NCI-H1048 (cell line): Measurements from ENCODE around the gene CNIH2.

Source experiments
- DNase-seq: peaks from one replicate; lab custom pipeline; 2025; lab: John Stamatoyannopoulos, UW

CNIH2 gene

DNA sequence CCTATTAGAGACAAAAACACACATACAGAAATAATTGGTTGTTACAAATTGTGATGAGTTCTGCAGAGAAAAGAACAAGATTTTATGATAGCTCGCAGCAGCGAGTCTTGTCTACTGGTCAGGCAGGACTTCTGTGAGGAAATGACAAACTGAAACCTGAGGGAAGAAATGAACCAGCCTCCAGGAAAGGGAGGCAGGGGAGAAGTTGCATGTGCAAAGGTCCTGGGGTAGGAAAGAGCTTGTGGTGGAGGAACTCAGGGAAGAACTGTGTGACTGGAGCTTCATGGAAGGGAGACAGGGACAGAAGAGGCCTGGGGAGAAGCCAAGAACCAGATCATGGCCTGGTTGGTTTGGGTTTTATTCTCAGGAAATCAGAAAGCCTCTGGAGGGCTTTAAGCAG is 18.8 kb upstream of the CNIH2 start:
- DNase-seq: no peak

DNA sequence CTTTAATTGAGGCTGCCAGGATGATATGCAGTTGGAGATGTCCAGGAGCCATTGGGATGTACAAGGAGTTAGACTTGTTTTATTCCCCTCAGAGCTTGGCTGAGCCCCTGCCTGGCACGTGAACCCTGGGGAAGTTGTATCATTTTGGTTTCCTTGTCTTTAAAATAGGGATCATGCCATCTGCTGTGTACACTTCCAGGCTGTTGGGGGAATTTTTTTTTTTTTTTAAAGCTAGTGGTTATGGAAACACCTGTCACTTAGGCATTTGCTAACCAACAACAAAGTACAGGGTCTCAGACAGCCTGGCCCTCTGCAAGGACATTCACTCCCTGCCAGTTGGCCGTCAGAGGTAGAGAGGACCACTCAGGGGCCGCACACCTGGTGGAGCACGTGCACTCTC is 18.0 kb upstream of the CNIH2 start:
- no peak for DNase-seq

DNA sequence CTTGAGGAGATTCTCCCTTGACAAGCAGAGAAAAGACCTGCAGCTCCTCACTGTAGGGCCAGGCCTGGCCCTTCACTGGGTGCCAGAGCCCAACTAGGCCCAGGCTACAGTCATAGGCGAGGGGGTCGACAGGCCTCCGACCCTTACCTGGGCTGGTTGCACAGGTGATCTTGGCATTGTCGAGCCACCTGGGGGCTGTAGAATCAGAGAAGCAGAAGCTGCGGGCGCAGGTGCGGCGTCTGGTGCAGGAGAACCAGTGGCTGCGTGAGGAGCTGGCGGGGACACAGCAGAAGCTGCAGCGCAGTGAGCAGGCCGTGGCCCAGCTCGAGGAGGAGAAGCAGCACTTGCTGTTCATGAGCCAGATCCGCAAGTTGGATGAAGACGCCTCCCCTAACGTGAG is 16.4 kb upstream of the CNIH2 start:
- DNase-seq: no peak

DNA sequence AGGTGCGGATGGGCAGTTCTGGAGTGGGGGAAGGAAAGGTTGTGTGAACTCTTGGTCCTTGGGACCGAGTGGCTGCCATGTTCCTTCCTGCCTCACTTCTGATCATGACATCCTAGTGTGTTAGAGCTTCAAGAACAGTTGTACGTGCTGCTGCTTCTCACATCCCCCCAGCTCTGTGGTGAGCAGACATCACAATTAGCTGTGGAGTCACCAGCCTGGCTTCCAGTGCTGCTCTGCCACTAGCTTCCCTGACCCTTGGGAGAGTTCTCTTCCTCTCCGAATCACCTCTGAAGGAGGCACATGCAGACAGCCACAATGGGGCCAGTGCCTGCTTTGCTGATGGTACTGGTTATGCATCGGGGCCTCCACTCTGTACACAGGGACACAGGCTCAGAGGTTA is 15.8 kb upstream of the CNIH2 start:
- no peak for DNase-seq

- DNase-seq: no peak
Measured at GRCh38 chr11:66262696-66263095, 15.3 kb upstream of the CNIH2 start.

DNA sequence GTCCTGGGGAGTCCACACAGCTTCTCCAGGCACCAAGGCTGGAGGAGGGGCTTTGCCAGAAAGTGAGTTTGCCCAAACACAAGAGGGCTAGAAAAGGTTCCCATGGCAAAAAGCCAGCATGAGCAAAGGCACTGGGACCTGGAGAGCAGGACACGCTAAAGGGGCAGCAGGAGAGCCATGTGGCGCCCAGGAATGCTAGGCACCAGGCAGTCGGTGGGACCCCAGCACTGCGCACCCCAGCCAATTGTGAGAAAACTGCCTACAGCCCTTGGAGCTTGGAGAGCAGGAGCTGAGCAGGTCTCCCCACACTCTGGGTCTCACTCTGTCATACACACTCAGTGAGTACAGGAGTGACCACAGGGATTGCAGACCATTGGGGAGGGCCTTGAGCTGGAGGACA is 14.7 kb upstream of the CNIH2 start:
- DNase-seq: no peak

DNA sequence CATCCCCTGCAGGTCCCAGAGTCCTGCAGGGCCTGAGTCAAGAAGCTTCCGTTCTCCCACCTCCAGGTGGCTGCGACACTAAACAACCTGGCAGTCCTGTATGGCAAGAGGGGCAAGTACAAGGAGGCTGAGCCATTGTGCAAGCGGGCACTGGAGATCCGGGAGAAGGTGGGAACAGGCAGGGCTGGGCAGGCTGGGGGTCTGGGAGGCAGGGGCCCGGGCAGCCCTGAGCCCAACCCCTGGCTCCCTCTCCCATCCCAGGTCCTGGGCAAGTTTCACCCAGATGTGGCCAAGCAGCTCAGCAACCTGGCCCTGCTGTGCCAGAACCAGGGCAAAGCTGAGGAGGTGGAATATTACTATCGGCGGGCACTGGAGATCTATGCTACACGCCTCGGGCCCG is 14.2 kb upstream of the CNIH2 start:
- no peak for DNase-seq

- DNase-seq: no peak
Measured at GRCh38 chr11:66264383-66264782, 13.6 kb upstream of the CNIH2 start.

DNA sequence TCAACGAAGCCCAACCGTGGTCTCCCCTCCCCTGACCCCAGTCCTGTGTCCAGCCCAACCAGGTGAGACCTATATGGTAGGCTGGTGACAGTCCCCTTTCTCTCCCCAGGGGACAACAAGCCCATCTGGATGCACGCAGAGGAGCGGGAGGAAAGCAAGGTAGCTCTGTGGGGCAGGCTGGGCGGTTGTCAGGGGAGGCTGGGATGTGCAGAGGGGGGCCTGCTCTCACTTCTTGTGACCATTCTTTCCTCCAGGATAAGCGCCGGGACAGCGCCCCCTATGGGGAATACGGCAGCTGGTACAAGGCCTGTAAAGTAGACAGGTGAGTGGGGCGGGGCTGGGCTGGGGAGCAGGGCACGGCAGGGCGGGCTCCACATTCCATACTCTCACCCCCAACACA is 13.1 kb upstream of the CNIH2 start:
- DNase-seq: no peak

GRCh38 chr11:66265531-66266377 is 12.2 kb upstream of the CNIH2 start:
- no peak for DNase-seq

DNA sequence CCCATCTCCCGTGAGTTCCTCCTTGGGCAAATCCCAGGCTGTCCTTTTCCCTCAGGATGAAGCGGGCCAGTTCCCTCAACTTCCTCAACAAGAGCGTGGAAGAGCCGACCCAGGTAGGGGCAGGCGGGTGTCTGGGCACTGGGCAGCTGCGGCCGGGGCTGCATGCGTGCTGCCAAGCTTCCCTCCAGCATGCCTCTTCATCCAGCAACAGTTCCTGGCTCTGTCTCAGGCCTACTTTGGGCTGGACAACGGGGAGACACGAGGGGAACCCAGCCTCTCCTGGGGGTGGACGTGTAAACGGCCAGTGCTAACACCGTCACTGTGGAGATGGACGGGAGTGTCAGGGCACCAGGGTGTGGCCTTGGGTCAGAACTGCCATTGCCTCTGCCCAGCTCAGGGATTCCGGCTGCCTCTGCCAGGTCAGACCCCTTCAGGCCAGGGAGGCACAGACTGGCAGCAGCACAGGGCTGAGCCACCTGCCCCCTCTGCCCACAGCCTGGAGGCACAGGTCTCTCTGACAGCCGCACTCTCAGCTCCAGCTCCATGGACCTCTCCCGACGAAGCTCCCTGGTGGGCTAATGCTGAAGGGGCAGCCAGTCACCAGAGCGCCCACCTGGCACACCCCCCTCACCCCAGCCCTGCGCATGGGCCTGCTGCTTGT is 11.5 kb upstream of the CNIH2 start:
- DNase-seq: no peak

- no peak for DNase-seq
Measured at GRCh38 chr11:66267039-66267378, 11.0 kb upstream of the CNIH2 start.

DNA sequence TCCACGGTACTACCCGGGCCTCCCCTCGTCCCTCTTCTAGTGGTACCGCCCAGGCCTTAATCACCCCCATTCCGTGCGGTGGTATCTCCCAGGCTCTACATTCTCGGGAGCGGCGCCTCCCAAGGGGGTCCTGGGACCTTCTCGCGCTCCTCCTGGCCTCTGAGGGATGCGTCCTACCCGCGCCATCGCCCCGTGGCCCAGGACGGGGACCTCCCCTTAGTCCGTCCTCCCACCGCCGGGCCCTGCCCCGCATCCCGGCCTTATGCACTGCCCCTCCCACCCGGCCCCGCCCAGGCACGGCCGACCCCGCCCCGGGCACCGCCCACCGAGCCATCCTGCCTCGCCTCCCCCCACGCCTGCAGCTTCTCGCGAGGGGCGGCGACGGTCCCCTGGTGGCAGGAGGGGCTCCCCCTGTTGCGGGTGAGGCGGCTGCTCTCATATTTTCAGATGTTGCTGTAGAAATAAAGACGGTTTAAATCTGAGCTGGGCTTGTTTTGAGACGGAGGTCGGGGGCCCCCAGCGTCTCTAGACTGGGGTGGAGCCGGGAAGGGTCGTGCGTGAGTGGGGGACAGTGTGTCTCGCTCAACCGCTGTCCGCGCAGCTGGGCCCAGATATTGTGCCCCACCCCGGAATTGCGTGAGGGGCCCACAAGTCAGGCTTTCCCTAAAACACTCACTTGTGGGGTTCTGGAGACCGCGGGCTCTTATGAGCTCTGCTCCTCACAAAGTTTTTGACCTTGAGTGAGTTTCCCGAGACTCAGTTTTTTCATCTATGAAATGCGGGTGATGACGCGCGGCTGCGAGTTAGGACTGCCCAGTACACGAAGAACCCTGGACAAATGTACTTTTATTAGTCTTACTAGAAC is 10.4 kb upstream of the CNIH2 start:
- peak; percentile 53 for DNase-seq

DNA sequence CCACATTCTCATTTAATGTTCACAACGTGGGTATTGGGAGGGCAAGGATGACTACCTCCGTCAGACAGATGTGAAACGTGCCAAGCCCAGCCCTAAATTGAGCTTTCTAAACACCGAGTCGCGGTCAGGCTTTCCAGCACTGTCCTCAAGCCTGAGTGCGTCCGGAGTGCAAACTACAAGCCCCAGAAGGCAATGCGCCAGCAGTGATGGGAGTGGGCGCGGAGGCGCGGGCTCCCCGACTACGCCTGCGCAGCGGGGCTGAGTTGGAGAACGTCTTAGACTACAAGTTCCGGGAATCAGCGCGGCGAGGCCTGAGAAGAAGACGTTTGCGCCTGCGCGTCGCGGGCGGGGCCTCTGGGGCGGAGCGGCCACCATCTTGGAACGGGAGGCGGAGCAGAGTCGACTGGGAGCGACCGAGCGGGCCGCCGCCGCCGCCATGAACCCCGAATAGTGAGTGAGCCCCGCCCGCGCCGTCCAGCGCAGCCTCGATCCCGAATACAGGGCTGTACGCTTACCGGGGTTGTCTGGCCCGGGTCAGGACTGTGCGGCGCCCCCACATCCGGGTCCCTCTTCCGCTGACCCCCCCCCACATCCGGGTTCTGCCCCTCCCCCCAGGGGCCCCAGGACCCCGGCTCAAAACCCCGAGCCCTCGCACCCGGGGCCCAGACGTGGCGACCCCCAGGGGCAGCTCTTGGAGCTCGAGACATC is 9.6 kb upstream of the CNIH2 start, which contains the start of gene RAB1B:
Gene RAB1B (plus strand): TSS at position 396 of the 708 bp plus-strand sequence. CDS start 41 bp downstream, at position 437.
- DNase-seq: peak; percentile 97

DNA sequence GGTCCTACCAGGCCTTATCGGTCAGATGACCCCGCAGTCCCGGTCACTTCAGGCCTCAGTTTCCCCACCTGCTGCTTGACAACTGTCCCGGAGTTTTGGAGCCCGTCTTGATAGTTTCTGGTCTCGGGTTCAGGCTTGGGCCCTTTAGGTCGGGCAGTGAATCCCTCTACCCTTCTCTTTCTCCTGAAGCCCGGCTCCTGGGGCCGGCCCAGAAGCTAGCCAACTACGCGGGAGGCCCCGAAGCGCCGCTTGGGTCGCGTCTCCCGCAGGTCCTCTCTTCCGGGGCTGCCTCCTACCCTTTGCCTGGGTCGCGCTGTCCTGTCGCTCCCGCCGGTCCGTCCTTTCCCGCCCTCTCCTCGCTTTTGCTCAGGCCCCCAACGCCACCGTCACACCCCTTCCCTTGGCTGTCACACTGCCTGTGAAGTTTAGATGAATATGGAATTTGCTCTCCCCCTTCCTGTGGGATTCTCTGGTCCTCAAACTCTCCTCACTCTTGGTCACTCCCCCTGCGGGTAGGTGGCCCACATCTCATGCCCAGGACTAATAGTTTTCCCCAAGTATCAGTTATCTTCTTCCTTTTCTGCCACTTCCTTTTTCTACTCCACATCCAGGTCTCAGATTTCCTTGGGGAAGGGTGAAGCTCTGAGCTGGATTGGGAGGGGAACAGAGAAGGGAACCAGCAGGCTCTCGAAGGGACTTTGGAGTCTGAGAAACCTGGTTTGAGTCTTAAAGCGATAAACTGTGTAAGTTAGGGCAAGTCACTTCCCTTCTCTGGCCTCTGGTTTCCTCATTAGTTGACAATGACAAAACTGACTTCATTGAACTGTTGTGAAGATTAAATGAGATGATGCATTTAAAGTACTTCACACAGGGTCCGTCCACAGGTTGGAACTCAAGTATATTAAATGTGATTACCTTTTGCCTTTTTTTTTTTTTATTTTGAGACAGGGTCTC is 8.7 kb upstream of the CNIH2 start:
- DNase-seq: no peak

DNA sequence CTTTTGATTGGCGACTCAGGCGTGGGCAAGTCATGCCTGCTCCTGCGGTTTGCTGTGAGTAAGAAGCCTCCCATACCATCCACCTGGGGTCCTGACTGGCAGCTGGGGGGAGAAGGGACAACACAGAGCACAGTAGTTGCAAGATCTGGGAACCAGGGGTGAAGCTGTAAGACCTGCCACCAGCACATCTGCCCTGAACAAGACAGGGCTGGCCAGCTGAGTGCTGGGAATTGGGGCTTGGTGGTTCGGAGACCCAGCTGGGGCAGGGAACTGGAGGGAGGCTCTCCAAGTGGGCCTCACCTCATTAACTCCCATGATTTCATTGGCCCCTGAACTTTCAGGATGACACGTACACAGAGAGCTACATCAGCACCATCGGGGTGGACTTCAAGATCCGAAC is 6.2 kb upstream of the CNIH2 start:
- DNase-seq: no peak

DNA sequence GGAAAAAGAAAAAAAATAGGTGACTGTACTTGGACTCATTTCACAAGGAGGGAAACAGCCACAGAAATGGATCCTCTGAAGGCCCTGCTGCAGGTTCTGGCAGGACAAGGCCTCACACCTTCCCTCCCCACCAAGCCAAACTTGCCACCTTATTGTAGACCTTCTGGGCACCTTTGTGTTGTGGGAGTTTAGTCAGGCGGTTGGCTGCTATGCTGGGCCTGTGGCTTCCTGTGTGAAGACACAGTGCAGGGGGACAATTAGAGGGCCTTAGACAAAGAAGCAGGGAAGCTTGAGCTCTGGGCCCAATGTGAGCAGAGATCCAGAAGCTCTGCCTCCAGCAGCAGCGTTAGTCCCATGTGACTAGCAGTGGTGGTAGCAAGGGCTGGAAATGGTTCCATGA is 5.4 kb upstream of the CNIH2 start:
- DNase-seq: no peak

DNA sequence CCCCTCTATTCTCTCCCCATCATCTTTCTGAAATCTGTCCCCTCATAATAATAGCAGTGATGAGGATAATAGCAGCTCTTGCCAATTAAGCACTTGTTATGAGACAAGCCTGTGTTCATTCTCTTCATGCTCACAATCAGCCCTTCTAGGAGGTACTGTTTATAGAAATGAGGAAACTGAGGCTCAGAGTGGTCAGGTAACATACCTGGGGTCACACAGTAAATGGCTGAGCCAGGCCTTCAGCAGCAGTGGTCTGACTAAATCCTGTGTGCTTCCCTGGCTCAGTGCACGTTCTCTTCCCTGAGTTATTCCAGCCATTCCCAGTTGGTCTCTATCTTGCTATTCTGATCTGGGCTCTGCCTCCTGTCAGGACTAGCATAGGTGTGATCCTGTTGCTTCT is 3.8 kb upstream of the CNIH2 start:
- DNase-seq: no peak

DNA sequence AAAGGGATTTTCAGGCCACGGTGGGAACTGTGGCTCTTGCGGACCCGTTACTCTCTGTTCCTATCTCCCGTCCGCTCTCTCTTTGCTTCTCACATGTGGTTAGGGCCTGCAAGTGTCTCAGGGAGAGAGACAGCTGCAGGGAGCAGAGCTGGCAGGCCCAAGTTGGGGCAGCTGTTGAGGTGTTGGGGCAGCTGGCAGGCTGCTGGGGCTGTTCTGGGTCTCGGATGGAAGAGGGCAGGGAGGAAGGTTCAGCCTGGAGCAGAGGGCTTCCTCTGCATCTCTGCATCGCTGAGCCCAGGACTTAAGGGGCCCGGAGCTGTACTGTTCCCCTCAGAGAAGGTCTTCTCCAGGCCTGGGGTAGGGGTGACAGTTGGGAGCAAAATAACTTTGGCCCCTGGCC is 2.6 kb upstream of the CNIH2 start:
- no peak for DNase-seq

GRCh38 chr11:66275984-66276612 is 1.9 kb upstream of the CNIH2 start:
- no peak for DNase-seq
